SU-DHL-6 (cell line): Measurements from ENCODE around the gene SLC9A9.

ENCODE experiments used
- H2AFZ ChIP-seq: fragments of 200-600 bp; sonication (generic); 2 replicates; pipeline ENCODE4 v1.6.1; 2014; ENCODE audit warnings: low read depth, mild to moderate bottlenecking, moderate library complexity, mixed read lengths, antibody characterized with exemption, low read length; ENCODE audit not compliant: severe bottlenecking
- H3F3A ChIP-seq: fragments of 200-600 bp; shearing (Covaris generic); 2 replicates; pipeline ENCODE4 v1.6.0; 2016; ENCODE audit warnings: antibody characterized with exemption, mild to moderate bottlenecking; ENCODE audit not compliant: insufficient read depth
- H3K27ac ChIP-seq: fragments of 200-600 bp; sonication (generic); 2 replicates; pipeline ENCODE4 v1.5.1; 2016; ENCODE audit warnings: low read depth, mild to moderate bottlenecking, low read length, moderate library complexity, mixed read lengths
- H3K27me3 ChIP-seq: fragments of 200-600 bp; sonication (generic), shearing (Covaris generic); 2 replicates; pipeline ENCODE4 v1.6.0; 2014; ENCODE audit warnings: mild to moderate bottlenecking, low read length
- H3K36me3 ChIP-seq: fragments of 200-600 bp; sonication (generic); 2 replicates; pipeline ENCODE4 v1.6.1; 2014; ENCODE audit warnings: mild to moderate bottlenecking, low read length, mixed read lengths
- H3K4me2 ChIP-seq: fragments of 300-600, 200-600 bp; shearing (Covaris generic), sonication (generic); 2 replicates; pipeline ENCODE4 v1.6.0; 2014; ENCODE audit warnings: low read length, low read depth, mild to moderate bottlenecking; ENCODE audit not compliant: poor library complexity, severe bottlenecking
- H3K4me3 ChIP-seq: fragments of 200-600 bp; sonication (generic); 2 replicates; pipeline ENCODE4 v1.5.1; 2014; ENCODE audit warnings: antibody characterized with exemption, low read length, mild to moderate bottlenecking, mixed read lengths; ENCODE audit not compliant: insufficient read depth, poor library complexity, severe bottlenecking
- H3K79me2 ChIP-seq: fragments of 200-600 bp; sonication (generic); 2 replicates; pipeline ENCODE4 v1.6.1; 2014; ENCODE audit warnings: mild to moderate bottlenecking, low read length, moderate library complexity; ENCODE audit not compliant: insufficient read depth
- H3K9ac ChIP-seq: fragments of 200-600 bp; sonication (generic); 2 replicates; pipeline ENCODE4 v1.7.0; 2014; ENCODE audit warnings: mild to moderate bottlenecking, low read length
- H3K9me2 ChIP-seq: fragments of 200-600 bp; sonication (generic); replicated peaks from 2 replicates; pipeline ENCODE4 v1.6.1; 2014; ENCODE audit warnings: low read length; ENCODE audit not compliant: insufficient read depth
- H3K9me3 ChIP-seq: fragments of 200-600 bp; sonication (generic); 2 replicates; pipeline ENCODE4 v1.6.1; 2014; ENCODE audit warnings: low read length, mixed read lengths; ENCODE audit not compliant: insufficient read depth
- H4K20me1 ChIP-seq: fragments of 200-600 bp; sonication (generic); 2 replicates; pipeline ENCODE4 v1.6.1; 2014; ENCODE audit warnings: low read depth, mild to moderate bottlenecking, antibody characterized with exemption, low read length, moderate library complexity, mixed read lengths
- CTCF ChIP-seq: fragments of 200-600 bp; sonication (generic); IDR thresholded peaks from one replicate; pipeline ENCODE4 v1.5.1; 2017; ENCODE audit warnings: antibody characterized with exemption, mild to moderate bottlenecking, low read length, moderate library complexity; ENCODE audit not compliant: insufficient read depth, poor library complexity, severe bottlenecking
- EZH2phosphoT487 ChIP-seq: fragments of 200-600 bp; sonication (generic), shearing (Covaris generic); conservative IDR thresholded peaks from 2 replicates; pipeline ENCODE4 v1.6.1; 2018; ENCODE audit warnings: mild to moderate bottlenecking, antibody characterized with exemption, low read length, moderate library complexity, mixed read lengths

The SLC9A9 gene

DNA sequence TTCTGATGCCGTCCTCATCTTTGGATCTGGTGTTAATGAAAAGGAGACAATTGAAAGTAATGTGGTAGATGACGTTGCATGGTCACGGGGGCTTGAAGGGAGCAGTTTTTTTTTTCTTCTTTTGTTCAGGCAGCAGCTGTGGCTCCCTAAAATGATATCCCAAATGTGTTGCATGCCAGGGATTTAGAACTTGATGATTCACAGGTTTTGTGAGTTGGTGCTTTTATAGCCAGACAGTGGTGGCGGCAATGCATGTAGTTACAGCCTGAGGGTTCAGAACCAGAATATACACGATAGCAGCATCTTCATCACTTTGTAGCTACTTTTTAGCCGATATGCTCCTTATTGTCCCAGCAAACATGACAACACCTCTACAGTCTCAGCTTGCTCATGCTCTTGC lies 595.3 kb downstream of the SLC9A9 start:
- no peak overlapping the region for H3K4me2 ChIP-seq
- H2AFZ ChIP-seq: no peak overlapping the region
- H3K27ac ChIP-seq: no peak overlapping the region
- H3K9me3 ChIP-seq: no peaks in the 10 kb centered on the region
- no peaks in the 10 kb centered on the region for H3K27me3 ChIP-seq
- no peak overlapping the region for H3K4me3 ChIP-seq
- no peaks in the 10 kb centered on the region for H3F3A ChIP-seq
- no peaks in the 10 kb centered on the region for H4K20me1 ChIP-seq
- no peak for TF ChIP-seq CTCF
- no peak for TF ChIP-seq EZH2phosphoT487
- no peak overlapping the region for H3K9ac ChIP-seq
- no peaks in the 10 kb centered on the region for H3K79me2 ChIP-seq
- H3K36me3 ChIP-seq: no peaks in the 10 kb centered on the region
- no peaks in the 10 kb centered on the region for H3K9me2 ChIP-seq

- Histone ChIP-seq H3K27ac (no peak overlapping the region), H4K20me1 (no peaks in the 10 kb centered on the region), H3F3A (no peaks in the 10 kb centered on the region), H3K9ac (no peak overlapping the region), H3K79me2 (no peaks in the 10 kb centered on the region), H3K36me3 (no peaks in the 10 kb centered on the region), H3K27me3 (no peaks in the 10 kb centered on the region), H3K9me2 (no peaks in the 10 kb centered on the region), H3K4me3 (no peak overlapping the region), H2AFZ (no peak overlapping the region), H3K4me2 (no peak overlapping the region), H3K9me3 (no peaks in the 10 kb centered on the region)
- TF ChIP-seq EZH2phosphoT487: no peak
- TF ChIP-seq CTCF: no peak
Observed at GRCh38 chr3:143249014-143249413, 599.3 kb downstream of the SLC9A9 start.

- Histone ChIP-seq H3K4me2 (no peak overlapping the region), H3K4me3 (no peak overlapping the region), H4K20me1 (no peaks in the 10 kb centered on the region), H2AFZ (no peak overlapping the region), H3K9me3 (no peaks in the 10 kb centered on the region), H3K79me2 (no peaks in the 10 kb centered on the region), H3K27ac (no peak overlapping the region), H3K9me2 (no peaks in the 10 kb centered on the region), H3K27me3 (no peaks in the 10 kb centered on the region), H3K36me3 (no peaks in the 10 kb centered on the region), H3K9ac (no peak overlapping the region), H3F3A (no peaks in the 10 kb centered on the region)
- TF ChIP-seq EZH2phosphoT487: no peak
- no peak for TF ChIP-seq CTCF
Observed at GRCh38 chr3:143247073-143247472, 601.2 kb downstream of the SLC9A9 start.

GRCh38 chr3:143245692-143246091 lies 602.6 kb downstream of the SLC9A9 start:
- no peaks in the 10 kb centered on the region for H3K36me3 ChIP-seq
- TF ChIP-seq CTCF: no peak
- no peak for TF ChIP-seq EZH2phosphoT487

More at GRCh38 chr3:143245692-143246091, 602.6 kb downstream of the SLC9A9 start:
- Histone ChIP-seq H3K27ac (no peak overlapping the region), H3F3A (no peaks in the 10 kb centered on the region), H3K9me2 (no peaks in the 10 kb centered on the region), H3K9me3 (no peaks in the 10 kb centered on the region), H3K79me2 (no peaks in the 10 kb centered on the region), H2AFZ (no peak overlapping the region), H4K20me1 (no peaks in the 10 kb centered on the region), H3K27me3 (no peaks in the 10 kb centered on the region), H3K9ac (no peak overlapping the region), H3K4me2 (no peak overlapping the region), H3K4me3 (no peak overlapping the region)
